NT2/D1 (cell line): Measurements from ENCODE around the gene EIF5.

Experiments
- DNase-seq: peaks from one replicate; pipeline ENCODE4 v3.0.0-alpha.2; 2011; ENCODE audit warnings: low read depth, low spot score
- H3K27me3 ChIP-seq: 2 replicates; pipeline ENCODE4 v1.6.0; 2011; ENCODE audit warnings: mild to moderate bottlenecking; ENCODE audit not compliant: insufficient read length, insufficient read depth
- H3K36me3 ChIP-seq: 2 replicates; pipeline ENCODE4 v1.6.1; 2011; ENCODE audit warnings: mild to moderate bottlenecking, low read length, mixed read lengths; ENCODE audit not compliant: insufficient read depth, insufficient read length
- H3K4me1 ChIP-seq: 2 replicates; pipeline ENCODE4 v1.5.1; 2011; ENCODE audit not compliant: insufficient read depth, insufficient read length
- H3K4me3 ChIP-seq: 2 replicates; pipeline ENCODE4 v1.5.1; 2011; ENCODE audit warnings: low read depth; ENCODE audit not compliant: insufficient read length
- H3K9ac ChIP-seq: 2 replicates; pipeline ENCODE4 v1.6.0; 2011; ENCODE audit warnings: low read depth; ENCODE audit not compliant: insufficient read length
- H3K9me3 ChIP-seq: 2 replicates; pipeline ENCODE4 v1.5.1; 2011; ENCODE audit warnings: mild to moderate bottlenecking, low read length; ENCODE audit not compliant: insufficient read depth
- SUZ12 ChIP-seq: IDR thresholded peaks from 2 replicates; pipeline ENCODE4 v1.6.1; 2011; ENCODE audit not compliant: insufficient read length, insufficient read depth; ENCODE audit errors: extremely low read depth
- YY1 ChIP-seq: IDR thresholded peaks from 2 replicates; pipeline ENCODE4 v1.6.1; 2011; ENCODE audit not compliant: insufficient read length, insufficient read depth
- ZNF274 ChIP-seq: IDR thresholded peaks from 2 replicates; pipeline ENCODE4 v1.6.1; 2011; ENCODE audit warnings: mild to moderate bottlenecking, low read depth, low read length

EIF5 gene

DNA sequence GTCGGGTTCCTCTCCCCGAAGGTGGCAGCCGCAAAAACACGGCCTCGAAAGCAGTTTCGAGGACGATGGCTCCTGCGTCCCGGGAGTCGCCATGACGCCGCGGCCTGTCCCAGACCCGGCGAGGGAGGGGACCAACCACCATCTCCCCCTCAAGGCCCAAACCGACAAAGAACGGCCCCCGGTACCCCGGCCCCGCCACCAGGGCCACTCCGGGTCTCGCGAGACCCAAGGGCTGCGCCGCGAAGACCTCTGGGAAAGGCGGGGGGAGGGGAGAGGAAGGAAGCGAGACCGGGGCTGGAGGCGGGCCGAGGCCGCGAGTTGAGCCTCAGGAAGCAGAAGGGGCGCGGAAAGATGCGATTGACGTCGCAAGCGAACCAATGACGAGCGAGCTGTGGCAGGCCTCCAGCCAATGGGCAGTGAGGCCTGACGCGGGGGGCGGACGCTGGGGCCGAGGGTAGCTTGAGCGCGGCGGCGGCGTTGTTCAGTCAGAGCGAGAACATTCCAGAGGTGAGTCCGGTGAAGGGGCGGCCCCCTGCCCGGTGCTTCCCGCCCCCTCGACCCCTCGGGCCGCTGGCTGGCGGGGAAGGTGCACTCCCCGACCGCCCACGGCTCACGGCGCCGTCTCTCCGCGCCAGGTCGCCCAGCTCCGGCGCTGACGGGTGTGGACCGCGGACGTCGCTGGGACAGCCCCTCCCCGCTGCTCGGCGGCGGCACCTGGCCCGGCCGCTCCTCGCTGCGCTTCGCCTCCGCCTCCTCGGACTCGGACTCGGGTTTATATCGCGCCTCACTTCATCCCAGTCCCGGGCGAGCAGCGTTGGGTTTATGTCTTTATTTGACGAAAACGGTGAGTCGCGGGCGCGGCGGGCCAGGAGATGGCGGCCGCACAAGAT is at the start of gene EIF5:
TSS of gene EIF5 (plus strand) at position 484 of the 890 bp plus-strand sequence. CDS start 1,624 bp downstream, outside the sequence.
- Histone ChIP-seq H3K9me3 (no peaks in the 10 kb centered on the region), H3K4me1 (no peaks in the 10 kb centered on the region), H3K36me3 (peaks cover 42% of the 10 kb centered on the region), H3K9ac (peak within 1 kb of the TSS; percentile 99), H3K27me3 (no peaks in the 10 kb centered on the region), H3K4me3 (peak within 1 kb of the TSS; percentile 91)
- DNase-seq = peak; percentile 95
- no peak for TF ChIP-seq SUZ12
- TF ChIP-seq YY1 = no peak
- TF ChIP-seq ZNF274 = no peak

DNA sequence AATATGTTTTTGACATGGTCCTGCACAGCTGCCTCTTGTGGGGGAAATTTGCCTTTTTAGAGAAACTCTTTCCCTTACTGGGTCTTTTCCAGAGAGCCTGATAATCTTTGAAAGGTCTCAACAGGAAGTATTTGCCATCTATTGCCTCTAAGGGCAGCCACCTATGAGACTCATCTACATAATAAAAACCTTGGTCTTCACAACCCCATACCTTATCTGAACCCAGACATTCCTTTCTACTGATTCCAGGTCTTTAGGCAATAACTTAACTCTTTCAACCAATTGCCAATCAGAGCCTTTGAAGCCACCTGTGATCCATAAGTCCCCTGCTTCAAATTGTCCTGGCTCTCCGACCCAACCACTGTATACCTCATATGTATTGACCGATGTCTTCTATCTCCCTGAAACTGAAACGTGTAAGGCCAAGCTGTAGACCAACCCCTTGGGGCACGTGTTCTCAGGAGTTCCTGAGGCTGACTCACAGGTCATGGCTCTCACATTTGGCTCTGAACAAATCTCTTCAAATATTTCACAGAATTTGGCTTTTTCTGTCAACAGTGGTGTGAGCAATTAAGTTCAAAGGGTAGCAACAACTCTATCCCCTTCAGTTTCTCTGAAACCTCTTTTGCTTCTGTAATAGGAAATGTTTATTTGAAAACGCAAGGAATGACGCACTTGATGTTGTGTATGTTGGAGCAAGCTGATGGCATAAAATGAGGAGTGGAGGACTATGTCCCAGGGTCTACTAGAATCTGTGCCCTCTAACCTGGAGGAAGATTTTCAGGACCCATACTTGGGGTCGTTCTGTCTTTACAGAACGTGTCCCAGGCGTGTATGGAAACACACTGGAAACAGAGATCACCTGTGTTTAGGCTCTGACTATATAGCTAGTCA is 49.2 kb upstream of the EIF5 start:
- Histone ChIP-seq H3K27me3 (no peaks in the 10 kb centered on the region), H3K4me3 (no peak overlapping the region), H3K36me3 (no peaks in the 10 kb centered on the region), H3K9ac (no peak overlapping the region), H3K4me1 (peaks cover 9% of the 10 kb centered on the region), H3K9me3 (no peaks in the 10 kb centered on the region)
- peak; percentile 13 for DNase-seq
- no peak for TF ChIP-seq YY1
- TF ChIP-seq ZNF274 = no peak
- no peak for TF ChIP-seq SUZ12

DNA sequence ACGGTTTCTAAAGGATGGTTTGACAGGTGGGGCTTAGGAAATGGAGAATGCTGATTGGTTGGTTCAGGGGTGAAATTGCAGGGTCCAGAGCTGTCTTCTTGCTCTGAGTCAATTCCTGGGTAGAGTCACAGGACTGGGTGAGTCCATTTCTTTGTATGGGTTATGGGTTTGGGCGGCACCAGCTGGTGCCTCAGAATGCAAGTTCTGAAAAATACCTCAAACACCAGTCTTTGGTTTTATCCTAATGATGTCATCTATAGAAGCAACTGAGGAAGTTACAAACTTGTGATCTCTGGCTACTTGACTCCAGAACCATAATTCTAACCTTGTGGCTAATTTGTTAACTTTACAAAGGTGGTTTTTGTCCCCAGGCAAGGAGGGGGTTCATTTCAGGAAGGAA is 47.6 kb upstream of the EIF5 start:
- no peak for TF ChIP-seq YY1
- no peak for TF ChIP-seq ZNF274
- no peak for TF ChIP-seq SUZ12
- Histone ChIP-seq H3K4me3 (no peak overlapping the region), H3K27me3 (no peaks in the 10 kb centered on the region), H3K36me3 (no peaks in the 10 kb centered on the region), H3K9me3 (no peaks in the 10 kb centered on the region), H3K4me1 (peaks cover 9% of the 10 kb centered on the region), H3K9ac (no peak overlapping the region)
- DNase-seq = no peak

DNA sequence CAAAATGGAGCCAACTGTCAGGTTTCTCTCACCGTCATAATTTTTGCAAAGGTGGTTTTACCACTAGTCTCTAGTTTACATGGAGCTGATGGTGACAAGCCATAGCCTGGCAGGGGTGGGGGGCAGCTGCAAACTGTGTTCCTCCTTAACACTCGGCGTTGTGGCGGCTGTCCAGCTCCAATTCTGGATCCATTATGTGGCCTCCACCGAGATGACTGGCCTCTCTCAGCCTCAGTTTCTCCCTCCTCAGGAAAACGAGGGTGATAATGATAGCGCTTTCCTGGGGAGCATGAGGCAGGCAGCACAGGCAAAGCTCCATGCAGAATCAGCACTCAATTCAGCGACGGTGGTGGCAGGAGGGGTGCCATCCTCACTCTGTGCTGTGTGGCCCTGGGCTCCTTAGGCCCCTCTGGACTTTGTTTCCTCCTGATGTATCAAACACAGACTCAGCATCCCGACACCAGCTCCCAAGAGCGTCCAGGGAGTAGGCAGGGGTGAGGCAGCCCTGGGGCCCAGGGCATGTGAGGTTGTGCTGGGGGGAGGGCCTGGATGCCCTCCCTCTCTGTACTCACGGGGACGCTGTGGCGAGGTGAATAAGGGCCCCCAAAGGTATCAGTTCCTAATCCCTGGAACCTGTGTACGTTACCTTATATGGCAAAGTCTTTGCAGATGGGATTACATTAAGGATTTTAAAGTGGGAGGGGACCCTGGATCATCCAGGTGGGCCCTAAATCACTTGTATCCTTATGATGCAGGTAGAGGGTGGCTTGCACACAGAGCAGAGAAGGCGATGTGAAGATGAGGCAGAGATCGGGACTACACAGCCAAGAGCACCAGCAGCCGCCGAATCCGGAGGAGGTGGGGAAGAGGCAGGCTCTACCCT is 46.8 kb upstream of the EIF5 start:
- Histone ChIP-seq H3K9me3 (no peaks in the 10 kb centered on the region), H3K9ac (no peak overlapping the region), H3K27me3 (no peaks in the 10 kb centered on the region), H3K36me3 (no peaks in the 10 kb centered on the region), H3K4me1 (peaks cover 2% of the 10 kb centered on the region), H3K4me3 (no peak overlapping the region)
- no peak for DNase-seq
- TF ChIP-seq YY1 = no peak
- TF ChIP-seq ZNF274 = no peak
- no peak for TF ChIP-seq SUZ12

DNA sequence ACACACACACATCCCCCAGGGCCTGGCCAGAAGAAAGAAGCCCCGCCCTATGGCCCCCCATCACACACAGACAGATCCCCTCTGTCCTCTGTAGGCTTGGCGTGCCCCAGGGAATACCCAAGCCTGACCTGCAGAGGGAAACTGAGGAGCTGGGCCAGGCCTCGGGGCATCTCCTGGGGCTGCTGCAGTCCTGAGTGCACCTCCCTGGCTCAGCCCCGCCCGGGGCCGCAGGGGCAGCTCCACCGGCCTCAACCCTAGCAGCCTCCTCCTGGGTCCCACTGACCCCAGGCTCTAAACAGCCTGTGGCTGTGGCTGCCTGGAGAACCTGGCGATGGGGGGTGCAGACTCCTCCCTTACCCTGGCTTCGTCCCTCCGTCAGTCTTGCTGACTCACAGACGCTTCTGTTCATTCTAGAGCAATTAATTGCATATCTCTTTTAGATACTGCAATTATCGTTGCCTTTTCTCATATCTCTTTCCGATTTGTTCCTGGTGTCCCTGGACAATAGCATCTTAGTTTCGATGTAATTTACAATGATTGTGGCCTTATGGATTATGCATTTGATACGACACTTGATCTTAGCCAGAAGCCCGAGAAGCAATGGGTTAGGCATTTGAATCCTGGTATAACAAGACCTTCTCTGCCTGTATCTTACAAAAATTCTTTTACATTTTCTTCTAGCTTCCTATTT is 45.8 kb upstream of the EIF5 start:
- H3K27me3 ChIP-seq = no peaks in the 10 kb centered on the region
- no peak for TF ChIP-seq YY1
- TF ChIP-seq SUZ12 = no peak
- no peak for TF ChIP-seq ZNF274

DNA sequence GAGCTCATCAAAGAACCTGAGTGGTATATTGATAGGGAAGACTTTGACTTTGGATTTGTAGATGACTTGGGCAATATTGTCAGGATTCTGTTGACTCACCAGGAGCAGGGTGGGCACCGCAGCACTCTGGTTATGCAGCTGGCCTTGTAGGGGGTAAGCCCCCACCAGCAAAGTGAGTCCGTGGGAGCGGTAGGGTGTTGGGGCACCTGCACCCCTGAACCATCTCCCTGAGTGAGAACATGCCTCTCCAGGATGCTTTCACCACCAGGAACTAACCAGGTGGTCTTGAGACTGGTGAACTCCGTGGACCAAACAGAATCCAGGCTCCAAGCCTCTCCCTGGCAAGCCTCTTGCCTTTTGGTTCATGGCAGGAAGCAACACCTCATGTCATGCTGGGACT is 44.0 kb upstream of the EIF5 start:
- Histone ChIP-seq H3K27me3 (no peaks in the 10 kb centered on the region), H3K36me3 (no peaks in the 10 kb centered on the region), H3K9me3 (no peaks in the 10 kb centered on the region), H3K9ac (no peak overlapping the region), H3K4me1 (peaks cover 2% of the 10 kb centered on the region), H3K4me3 (no peak overlapping the region)
- TF ChIP-seq ZNF274 = no peak
- no peak for TF ChIP-seq YY1
- no peak for TF ChIP-seq SUZ12
- no peak for DNase-seq

More for the DNA sequence above, 45.8 kb upstream of the EIF5 start:
- DNase-seq = no peak
- Histone ChIP-seq H3K4me3 (no peak overlapping the region), H3K9ac (no peak overlapping the region), H3K9me3 (no peaks in the 10 kb centered on the region), H3K4me1 (peaks cover 2% of the 10 kb centered on the region), H3K36me3 (no peaks in the 10 kb centered on the region)
